ENCODE data around the gene PEX14. TPM values are rescaled to one million over a fixed set of nuclear protein-coding genes. Genes with fewer than 3 reads are reported as not detected.

Gene PEX14
- total RNA-seq, 1 donor: 15.2 TPM

DNA sequence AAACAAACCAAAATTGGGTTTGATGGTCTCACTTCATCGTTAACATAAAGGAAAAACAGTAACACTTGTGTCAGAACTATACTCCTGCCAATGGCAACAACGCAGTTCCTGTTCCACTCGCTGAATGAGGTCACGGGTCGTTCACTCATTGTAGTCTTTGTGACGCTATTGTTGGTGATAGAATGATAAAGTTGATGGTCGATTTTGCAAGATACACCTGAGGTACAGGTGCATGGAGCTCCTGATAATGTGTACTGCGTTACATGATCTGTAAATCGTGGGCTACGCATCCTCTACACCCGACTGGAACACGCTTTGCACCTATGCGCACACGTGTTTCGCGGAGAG is 44.9 kb upstream of the PEX14 start:
- Histone ChIP-seq H3K4me3 (ENCODE audit: insufficient read depth, low read length) (peak overlapping the region; percentile 99), H2AFZ (ENCODE audit: low read length) (peak overlapping the region; percentile 91), H3K27me3 (ENCODE audit: insufficient read depth, low read length) (no peaks in the 10 kb centered on the region), H3K36me3 (ENCODE audit: insufficient read depth, low read length) (no peaks in the 10 kb centered on the region), H3K27ac (ENCODE audit: low read depth, low read length) (no peak overlapping the region), H3K9me3 (ENCODE audit: low read depth, low read length) (no peaks in the 10 kb centered on the region), H3K4me2 (ENCODE audit: insufficient read depth, low read length) (peak overlapping the region; percentile 90), H3K79me2 (ENCODE audit: insufficient read depth, low read length) (peaks cover 21% of the 10 kb centered on the region), H4K20me1 (ENCODE audit: insufficient read depth, low read length) (no peaks in the 10 kb centered on the region), H3K4me1 (ENCODE audit: insufficient read depth, low read length) (peaks cover 15% of the 10 kb centered on the region)
- TF ChIP-seq, protein P1, sequence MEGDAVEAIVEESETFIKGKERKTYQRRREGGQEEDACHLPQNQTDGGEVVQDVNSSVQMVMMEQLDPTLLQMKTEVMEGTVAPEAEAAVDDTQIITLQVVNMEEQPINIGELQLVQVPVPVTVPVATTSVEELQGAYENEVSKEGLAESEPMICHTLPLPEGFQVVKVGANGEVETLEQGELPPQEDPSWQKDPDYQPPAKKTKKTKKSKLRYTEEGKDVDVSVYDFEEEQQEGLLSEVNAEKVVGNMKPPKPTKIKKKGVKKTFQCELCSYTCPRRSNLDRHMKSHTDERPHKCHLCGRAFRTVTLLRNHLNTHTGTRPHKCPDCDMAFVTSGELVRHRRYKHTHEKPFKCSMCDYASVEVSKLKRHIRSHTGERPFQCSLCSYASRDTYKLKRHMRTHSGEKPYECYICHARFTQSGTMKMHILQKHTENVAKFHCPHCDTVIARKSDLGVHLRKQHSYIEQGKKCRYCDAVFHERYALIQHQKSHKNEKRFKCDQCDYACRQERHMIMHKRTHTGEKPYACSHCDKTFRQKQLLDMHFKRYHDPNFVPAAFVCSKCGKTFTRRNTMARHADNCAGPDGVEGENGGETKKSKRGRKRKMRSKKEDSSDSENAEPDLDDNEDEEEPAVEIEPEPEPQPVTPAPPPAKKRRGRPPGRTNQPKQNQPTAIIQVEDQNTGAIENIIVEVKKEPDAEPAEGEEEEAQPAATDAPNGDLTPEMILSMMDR (IDR thresholded peaks at IDR 0.05; ENCODE audit: extremely low read depth, low read depth, low read length): no peak
- DNase-seq (ENCODE audit: insufficient read length, low spot score, missing footprints): peak; percentile 62

DNA sequence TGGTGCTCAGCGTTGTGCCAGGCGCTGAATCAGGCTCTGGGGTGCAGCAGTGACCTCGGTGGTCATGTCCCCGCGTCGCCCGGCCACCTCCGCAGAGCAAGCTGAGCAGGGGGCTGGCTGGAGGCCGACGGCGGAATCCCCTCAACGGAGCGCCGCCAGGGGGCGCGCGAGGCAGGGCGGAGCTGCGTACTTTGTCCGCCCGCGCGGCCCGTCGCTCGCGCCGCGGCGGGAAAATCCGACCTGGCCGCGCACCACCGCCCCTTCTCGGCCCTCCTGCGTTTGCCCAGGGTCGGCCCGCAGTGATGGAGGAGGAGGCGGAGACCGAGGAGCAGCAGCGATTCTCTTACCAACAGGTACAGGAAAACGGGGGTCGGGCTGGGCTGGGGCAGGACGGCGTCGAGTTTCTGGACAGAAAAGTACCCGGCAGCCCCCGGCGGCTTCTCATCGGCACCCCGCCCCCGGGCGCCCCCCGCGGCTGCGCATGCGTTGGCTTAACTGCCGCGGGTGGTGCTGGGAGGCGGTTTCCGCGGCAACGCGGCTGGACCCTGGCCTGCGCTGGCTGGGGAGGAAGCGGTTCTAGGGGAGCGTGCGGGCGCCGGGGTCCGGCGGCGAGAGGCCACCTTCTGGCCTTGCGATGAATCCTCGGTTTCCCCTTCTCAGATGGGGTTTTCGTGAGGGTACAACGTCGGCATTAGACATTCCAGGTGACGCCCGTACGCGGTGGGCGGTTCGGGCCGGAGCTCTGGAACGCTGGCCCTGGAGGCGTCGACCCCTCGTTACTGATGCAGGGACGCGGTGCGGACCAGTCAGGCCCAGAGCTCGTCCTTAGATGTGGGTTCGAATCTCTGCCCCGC is 44.3 kb upstream of the PEX14 start, which contains the start of gene CENPS:
Gene CENPS, plus strand, starts transcription at position 218 of the 854 bp plus-strand sequence. Its CDS starts 85 bp downstream, at position 303.
- Histone ChIP-seq H3K4me1 (ENCODE audit: insufficient read depth, low read length) (peaks cover 15% of the 10 kb centered on the region), H2AFZ (ENCODE audit: low read length) (peak within 1 kb of the TSS; percentile 91), H3K27me3 (ENCODE audit: insufficient read depth, low read length) (no peaks in the 10 kb centered on the region), H3K9me3 (ENCODE audit: low read depth, low read length) (no peaks in the 10 kb centered on the region), H3K4me3 (ENCODE audit: insufficient read depth, low read length) (peak within 1 kb of the TSS; percentile 99), H3K27ac (ENCODE audit: low read depth, low read length) (peak within 1 kb of the TSS; percentile 93), H4K20me1 (ENCODE audit: insufficient read depth, low read length) (no peaks in the 10 kb centered on the region), H3K36me3 (ENCODE audit: insufficient read depth, low read length) (no peaks in the 10 kb centered on the region), H3K79me2 (ENCODE audit: insufficient read depth, low read length) (peaks cover 21% of the 10 kb centered on the region), H3K4me2 (ENCODE audit: insufficient read depth, low read length) (peak within 1 kb of the TSS; percentile 90)
- TF ChIP-seq, protein P1 (IDR thresholded peaks at IDR 0.05; ENCODE audit: extremely low read depth, low read depth, low read length): peak; percentile 83
- DNase-seq (ENCODE audit: insufficient read length, low spot score, missing footprints): peak; percentile 100

DNA sequence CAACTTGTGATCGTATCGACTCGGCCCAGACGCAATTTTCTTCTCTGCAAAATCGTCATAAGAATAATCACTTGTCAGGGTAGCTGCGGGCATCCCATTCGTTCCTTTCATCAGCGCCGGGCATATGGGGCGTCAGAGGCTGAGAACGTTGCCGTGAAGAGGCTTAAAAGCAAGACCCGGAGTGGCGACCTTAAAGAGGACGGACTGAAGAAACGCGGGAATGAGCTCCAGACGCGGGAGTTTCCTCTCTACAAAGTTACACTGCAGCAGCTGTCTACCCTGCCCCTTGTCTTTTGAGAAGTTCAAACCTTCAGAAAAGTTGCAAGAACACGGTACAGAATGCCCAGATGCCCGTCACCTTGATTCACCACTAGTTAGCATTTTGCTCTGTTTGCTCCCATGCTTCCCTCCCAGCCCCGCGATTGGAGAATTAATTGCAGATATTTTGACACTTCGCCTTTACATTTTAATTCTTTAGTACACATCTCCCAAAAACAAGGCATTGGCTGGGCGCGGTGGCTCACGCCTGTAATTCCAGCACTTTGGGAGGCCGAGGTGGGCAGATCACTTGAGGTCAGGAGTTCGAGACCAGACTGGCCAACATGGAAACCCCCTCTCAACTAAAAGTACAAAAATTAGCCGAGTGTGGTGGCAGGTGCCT is 43.5 kb upstream of the PEX14 start:
- Histone ChIP-seq H3K4me3 (ENCODE audit: insufficient read depth, low read length) (peak overlapping the region; percentile 99), H4K20me1 (ENCODE audit: insufficient read depth, low read length) (no peaks in the 10 kb centered on the region), H2AFZ (ENCODE audit: low read length) (peak overlapping the region; percentile 91), H3K9me3 (ENCODE audit: low read depth, low read length) (no peaks in the 10 kb centered on the region), H3K4me2 (ENCODE audit: insufficient read depth, low read length) (peak overlapping the region; percentile 90), H3K27ac (ENCODE audit: low read depth, low read length) (peak overlapping the region; percentile 93), H3K4me1 (ENCODE audit: insufficient read depth, low read length) (peaks cover 15% of the 10 kb centered on the region), H3K27me3 (ENCODE audit: insufficient read depth, low read length) (no peaks in the 10 kb centered on the region), H3K79me2 (ENCODE audit: insufficient read depth, low read length) (peaks cover 21% of the 10 kb centered on the region), H3K36me3 (ENCODE audit: insufficient read depth, low read length) (no peaks in the 10 kb centered on the region)
- TF ChIP-seq, protein P1 (IDR thresholded peaks at IDR 0.05; ENCODE audit: extremely low read depth, low read depth, low read length): no peak
- peak; percentile 92 for DNase-seq (ENCODE audit: insufficient read length, low spot score, missing footprints)

Data from osteoblast (primary cell).